CD4-positive, alpha-beta T cell treated with Interleukin-1 beta for 1 hour (primary cell): Measurements from ENCODE around the gene GNB2.
"Not testable (repeated sequence)": the region's sequence is repeated elsewhere in the genome, so short reads cannot be mapped to it uniquely, and the experiment has no call there.

Source experiments
- DNase-seq, 2 donors: peaks; one replicate each; pipeline ENCODE4 v3.0.0-alpha.2; 2020 to 2022

GNB2 gene

DNA sequence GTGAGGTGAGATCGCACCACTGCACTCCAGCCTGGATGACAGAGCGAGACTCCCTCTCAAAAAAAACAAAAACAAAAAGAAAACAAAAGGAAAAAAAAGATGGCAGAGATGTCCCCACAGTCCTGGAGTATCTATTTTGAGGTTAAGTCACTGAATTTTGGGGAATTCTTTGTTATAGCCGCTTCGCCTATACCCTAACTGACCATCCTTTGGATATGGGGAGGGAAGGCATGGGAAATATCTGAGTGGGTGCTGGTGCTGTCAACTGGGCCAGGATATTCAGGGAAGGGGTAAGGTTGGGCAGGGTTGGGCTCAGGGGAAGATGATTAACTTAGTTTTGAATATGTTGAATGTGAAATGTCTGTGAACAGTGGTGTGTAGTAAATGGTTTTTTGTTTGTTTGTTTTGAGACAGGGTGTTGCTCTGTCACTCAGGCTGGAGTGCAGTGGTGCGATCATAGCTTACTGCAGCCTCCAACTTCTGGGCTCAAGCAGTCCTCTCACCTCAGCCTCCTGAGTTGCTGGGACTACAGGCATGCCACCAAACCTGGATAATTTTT lies 8.3 kb upstream of the GNB2 start:
- DNase-seq: no peak

DNA sequence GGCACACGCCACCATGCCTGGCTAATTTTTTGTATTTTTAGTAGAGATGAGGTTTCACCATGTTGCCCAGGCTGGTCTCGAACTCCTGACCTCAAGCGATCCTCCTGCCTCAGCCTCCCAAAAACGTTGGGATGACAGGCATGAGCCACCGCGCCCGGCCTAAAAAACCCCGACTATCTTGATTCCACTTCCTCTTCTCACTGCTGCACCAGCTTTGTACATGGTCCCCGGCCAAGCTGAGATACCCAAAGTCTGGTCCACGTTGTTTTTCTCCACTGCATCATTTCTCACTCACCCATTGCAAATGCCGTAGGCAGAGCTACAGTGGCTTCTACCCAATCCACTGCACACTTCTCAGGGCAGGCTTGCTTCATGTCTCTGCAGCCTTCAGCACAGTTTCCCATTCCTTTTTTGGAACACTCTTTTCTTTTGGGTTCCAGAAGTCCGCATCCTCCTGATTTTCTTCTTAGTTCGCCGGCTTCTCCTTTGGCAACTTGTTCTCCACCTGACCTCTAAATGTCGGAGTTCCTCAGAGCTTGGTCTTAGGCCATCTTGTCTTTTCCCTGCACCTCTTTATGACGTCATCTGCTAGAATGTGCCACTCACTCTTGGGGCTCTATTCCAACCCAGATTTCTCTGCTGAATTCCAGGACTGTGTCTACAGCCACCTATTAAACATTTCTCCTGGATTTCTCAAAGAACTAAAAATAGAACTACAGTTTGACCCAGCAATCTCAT lies 6.0 kb upstream of the GNB2 start:
- no peak for DNase-seq

GRCh38 chr7:100668069-100668449 lies 5.5 kb upstream of the GNB2 start:
- DNase-seq: no peak

- DNase-seq: not testable (repeated sequence)
These were observed 4.4 kb upstream of the GNB2 start for GRCh38 chr7:100669106-100669505.

DNA sequence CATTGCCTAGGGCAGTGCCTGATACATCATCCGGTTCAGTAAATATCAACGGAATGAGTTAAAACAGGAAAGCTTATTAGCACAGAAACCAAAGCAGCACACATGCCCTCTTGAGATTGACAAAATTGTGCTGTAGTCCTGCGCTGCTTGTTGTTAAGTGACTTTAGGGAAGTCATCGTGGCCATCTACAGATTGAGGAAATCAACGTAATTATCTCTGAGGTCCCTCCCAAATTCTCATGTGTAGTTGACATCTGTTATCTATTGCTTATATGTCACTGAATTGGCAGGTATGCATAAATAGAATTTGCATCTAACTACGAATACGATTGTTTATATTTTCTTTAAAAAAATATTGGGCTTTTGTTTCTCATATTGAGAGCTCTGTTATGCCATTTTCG lies 3.5 kb upstream of the GNB2 start:
- no peak for DNase-seq

DNA sequence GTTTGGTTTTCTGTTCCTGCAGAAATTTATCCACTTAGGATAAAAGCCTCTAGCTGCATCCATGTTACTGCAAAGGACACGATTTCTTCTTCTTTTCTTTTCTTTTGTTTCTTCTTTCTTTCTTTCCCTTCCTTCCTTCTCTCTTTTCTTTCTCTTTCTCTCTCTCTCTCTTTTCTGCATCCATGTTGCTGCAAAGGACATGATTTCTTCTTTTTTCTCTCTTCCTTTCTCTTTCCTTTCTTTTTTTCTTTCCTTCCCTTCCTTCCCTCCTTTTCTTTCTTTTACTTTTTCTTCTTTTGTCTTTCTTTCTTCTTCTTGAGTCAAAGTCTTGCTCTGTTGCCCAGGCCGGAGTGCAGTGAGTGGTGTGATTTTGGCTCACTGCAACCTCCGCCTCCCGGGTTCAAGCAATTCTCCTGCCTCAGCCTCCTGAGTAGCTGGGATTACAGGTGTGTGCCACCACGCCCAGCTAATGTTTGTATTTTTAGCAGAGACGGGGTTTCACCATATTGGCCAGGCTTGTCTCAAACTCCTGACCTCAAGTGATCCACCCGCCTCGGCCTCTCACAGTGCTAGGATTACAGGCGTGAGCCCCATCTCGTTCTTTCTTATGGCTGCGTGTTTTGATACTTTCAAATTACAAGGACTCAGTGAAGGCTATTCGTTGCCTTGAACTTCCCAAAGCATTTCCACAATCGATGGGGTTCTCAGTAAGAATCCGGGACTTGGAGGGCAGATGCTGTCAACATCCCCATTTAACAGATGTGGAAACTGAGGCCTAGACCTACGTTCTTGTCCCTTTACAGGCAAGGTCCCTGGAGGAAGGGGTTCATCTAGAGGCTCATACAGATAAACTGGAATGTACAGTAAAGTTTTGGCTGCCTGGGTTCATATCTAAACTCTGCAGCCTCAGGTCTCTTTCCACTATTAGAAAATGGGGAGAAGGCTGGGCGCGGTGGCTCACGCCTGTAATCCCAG lies 1.9 kb upstream of the GNB2 start:
- DNase-seq: no peak

DNA sequence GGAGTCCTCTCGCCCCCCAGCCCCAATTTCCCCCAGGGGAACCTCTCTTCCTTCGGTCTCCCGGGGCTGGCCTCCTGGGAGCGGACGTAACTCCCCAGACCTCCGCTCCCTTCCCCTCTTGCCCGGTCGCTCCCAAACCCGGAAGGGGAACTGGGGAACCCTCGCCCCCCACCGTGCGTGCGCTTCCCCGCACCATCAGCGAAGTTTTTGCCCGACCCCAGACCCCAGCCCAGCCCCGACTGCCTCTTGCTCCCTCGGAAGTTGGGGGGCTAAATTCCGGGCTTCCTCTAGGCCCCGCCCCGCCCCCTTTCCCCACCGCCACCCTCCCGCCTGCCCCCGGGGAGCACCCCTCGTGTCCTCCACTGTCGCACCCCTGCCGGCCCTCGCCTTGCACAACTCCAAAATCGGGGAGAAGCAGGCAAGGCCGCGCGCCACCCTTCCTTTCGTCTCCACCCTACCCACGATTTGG lies 436 bp downstream of the GNB2 start:
- DNase-seq: peak; percentile 53 to 54

GRCh38 chr7:100674411-100675104 lies 1.0 kb downstream of the GNB2 start:
- DNase-seq: peak in 1 of 2 donors; percentile 24

GRCh38 chr7:100675105-100675451 lies 1.5 kb downstream of the GNB2 start:
- DNase-seq: no peak

- peak; percentile 95 to 98 for DNase-seq
These were observed 2.2 kb downstream of the GNB2 start for GRCh38 chr7:100675581-100676350.

- DNase-seq: no peak
These were observed 3.2 kb downstream of the GNB2 start for GRCh38 chr7:100676501-100677306.

DNA sequence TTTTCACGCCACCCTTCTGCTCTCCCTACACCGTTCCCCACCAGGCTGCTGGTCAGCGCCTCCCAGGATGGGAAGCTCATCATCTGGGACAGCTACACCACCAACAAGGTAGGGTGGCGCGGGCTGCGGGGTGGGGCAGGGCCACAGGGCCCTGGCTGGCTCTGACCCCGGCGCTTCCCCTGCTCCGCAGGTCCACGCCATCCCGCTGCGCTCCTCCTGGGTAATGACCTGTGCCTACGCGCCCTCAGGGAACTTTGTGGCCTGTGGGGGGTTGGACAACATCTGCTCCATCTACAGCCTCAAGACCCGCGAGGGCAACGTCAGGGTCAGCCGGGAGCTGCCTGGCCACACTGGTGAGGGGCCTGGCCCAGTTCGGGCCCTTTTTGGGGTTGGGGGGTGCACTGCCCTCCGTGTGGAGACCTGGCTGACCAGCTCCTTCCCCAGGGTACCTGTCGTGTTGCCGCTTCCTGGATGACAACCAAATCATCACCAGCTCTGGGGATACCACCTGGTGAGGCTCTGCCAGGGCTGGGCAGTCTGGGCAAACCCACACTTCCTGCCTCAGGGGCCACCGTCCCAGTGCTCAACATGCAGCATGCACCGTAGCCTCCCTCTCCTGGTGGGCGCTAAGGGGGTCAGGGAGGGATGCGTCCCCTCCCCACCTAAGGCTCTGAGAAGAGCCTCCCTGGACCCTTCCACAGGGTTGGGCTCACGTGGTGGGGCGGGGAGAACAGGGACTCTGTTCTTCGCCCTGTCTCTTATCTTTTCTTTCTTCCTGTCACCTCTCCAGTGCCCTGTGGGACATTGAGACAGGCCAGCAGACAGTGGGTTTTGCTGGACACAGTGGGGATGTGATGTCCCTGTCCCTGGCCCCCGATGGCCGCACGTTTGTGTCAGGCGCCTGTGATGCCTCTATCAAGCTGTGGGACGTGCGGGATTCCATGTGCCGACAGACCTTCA lies 4.0 kb downstream of the GNB2 start:
- DNase-seq: no peak

DNA sequence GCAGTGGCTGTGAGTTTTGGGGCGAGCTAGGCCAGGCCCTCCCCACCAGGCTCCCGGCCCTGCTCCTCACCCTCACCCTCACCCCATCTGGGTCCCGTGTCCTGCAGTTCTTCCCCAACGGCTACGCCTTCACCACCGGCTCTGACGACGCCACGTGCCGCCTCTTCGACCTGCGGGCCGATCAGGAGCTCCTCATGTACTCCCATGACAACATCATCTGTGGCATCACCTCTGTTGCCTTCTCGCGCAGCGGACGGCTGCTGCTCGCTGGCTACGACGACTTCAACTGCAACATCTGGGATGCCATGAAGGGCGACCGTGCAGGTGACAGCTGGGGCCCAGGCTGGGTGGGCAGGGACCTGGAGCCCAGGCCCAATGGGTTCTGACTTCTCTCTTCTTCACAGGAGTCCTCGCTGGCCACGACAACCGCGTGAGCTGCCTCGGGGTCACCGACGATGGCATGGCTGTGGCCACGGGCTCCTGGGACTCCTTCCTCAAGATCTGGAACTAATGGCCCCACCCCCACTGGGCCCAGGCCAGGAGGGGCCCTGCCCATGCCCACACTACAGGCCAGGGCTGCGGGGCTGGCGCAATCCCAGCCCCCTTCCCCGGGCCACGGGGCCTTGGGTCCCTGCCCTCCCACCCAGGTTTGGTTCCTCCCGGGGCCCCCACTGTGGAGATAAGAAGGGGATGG lies 4.9 kb downstream of the GNB2 start:
- no peak for DNase-seq

DNA sequence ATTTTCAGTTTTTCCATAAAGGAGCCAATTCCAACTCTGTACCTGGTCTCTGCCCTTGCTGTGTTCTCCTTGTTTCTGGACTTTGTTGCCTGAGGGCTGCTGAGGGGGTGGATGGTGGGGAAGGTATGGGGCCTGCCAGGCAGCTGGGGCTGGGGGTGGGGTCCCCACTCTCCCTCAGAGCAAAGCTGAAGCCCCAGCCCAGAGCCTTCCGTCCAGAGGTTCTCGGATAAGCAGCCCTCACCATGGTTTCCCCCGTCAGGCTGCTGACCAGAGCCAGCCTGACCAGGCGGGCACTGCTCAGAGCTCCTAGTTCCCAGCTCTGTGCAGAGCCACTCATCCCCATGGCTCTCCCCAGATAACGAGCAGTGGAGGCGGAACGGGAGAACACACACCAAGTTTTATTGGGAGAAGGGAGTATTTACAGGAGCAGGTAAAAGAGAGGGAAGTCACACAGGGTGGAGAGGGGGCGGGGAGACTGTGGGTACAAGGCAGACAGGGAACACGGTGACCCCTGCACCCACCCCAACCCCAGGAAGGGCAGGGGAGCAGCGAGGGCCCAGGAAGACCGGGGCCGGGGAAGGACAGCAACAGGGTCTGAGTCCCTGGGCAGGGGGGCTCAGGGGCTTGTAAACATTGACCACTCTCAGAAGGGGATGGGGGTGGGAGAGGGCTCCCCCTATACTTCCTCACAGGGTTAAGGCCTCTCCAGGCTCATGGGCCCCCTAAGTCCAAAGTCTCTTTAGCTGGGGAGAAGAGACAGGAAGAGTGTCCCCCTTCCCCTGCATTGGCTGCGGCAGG lies 5.8 kb downstream of the GNB2 start:
- no peak for DNase-seq

DNA sequence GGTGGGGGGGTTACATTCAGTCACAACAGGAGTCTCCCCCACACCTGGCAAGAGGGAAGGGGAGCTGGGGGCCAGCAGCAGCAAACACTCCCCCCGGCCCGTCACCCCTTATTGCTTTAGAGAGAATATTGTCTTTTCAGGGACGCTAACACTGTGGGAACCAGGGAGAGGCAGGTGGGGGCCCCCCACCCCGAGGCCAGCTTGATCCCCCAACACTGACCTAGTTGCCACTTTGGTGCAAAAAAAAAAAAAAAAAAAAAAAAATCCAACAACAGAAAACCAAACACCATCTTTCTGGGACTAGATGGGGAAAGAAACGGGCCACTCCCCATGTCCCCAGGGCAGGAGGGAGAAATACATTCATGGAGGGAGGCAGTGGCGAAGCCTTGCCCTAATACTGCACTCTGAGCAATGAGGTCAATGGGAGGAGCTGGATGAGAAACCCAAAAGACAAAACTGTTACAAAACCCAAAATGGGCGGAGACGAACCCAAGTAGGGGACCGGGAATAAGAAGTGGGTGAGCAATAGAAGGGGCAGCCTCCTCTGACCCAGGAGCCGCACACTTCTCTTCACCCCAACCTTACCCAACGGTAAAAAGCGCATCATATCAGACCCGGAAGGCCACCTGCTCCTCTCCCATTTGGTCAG lies 6.5 kb downstream of the GNB2 start:
- DNase-seq: peak in 1 of 2 donors; percentile 29

DNA sequence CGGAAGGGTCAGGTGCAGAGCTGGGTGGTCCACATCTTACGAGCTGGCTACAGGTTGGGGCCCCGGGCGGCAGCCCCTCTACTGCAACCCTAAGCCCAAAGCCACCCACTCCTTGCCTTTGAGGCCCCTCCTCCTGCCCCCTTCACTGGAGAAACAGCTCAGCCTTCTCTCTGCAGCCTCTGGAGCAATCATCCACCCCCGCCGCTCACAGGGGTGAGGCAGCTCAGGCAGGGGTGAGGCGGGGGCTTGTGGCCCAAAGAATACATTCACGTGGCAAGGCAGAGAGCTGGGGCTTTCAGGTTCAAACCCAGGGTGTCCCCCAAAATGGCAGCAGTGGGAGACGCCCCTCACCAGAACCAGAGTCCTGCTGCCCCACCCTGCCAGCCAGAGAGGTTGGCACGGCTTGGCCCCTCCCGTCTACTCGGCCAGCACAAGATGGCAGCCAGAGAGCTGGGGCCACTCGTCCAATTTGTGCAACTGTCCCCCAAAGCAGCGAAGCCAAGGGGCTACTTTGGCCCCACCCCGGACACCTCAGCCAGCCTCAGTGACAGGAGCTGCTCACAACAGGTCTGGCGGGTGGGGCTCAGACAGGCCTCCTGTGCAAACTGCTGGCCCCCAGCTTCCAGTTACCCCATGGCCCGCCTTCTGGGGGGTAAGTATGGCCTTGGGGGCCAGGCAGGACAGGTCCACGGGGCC lies 7.2 kb downstream of the GNB2 start:
- no peak for DNase-seq

DNA sequence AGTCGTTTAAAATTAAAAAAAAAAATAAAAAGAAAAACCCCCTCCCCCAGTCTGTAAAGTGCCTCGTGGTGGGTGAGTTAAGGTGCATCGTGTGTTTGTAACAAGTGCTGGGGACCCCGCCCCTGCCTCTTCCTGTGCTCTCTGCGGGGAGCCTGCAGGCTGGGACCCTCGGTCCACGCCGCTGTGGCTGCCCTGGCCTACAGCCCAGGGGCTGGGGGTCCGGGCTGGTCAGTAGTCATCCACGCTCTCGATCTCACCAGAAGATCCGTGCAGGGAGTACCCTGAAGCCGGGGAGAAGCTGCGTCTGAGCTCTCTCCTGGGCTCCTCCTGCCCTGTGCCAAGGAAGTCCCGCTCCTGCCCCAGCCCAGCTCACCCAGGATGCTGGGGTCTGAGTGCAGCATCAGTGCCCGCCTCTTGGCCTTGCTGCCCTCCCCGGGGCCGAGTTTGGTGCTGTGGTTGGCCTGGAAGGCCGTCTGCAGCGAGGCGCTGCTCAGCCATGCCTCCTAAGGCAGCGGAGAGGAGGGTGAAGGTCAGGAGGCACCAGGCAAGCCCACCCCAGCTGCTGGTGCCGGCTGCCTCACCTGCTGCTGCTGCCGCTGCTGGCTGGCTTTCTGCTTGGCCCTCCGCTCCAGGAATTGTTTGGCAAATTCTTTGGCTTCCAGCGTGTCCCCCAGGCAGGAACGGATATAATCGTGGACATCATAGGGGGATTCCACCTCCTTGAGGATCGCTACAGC lies 8.1 kb downstream of the GNB2 start:
- no peak for DNase-seq
